Memory B cell (primary cell): Measurements from ENCODE around the gene TEX36.
"Not testable (repeated sequence)": the region's sequence is repeated elsewhere in the genome, so short reads cannot be mapped to it uniquely, and the experiment has no call there.

Experiments
- ATAC-seq: fragments of 150-1000 bp; cut with Tn5 transposase; 2 replicates; pipeline ENCODE4 v1.10.0; 2021; ENCODE audit warnings: low read depth, mild to moderate bottlenecking, moderate library complexity
- DNase-seq, 2 donors: peaks; one replicate each; pipeline ENCODE4 v3.0.0; 2022; ENCODE audit warnings: low spot score in 2 of 2
- H3K27ac Mint-ChIP-seq: one replicate; pipeline ENCODE4 v1.8.0; 2022; ENCODE audit warnings: mild to moderate bottlenecking, moderate library complexity, mixed read lengths
- H3K27me3 Mint-ChIP-seq: one replicate; pipeline ENCODE4 v1.8.0; 2022; ENCODE audit warnings: mixed read lengths
- H3K36me3 Mint-ChIP-seq: one replicate; pipeline ENCODE4 v1.8.0; 2022; ENCODE audit warnings: mild to moderate bottlenecking, mixed read lengths
- H3K4me1 Mint-ChIP-seq: one replicate; pipeline ENCODE4 v1.8.0; 2022; ENCODE audit warnings: mixed read lengths
- H3K4me3 Mint-ChIP-seq: one replicate; pipeline ENCODE4 v1.8.0; 2022; ENCODE audit warnings: mild to moderate bottlenecking, moderate library complexity, mixed read lengths
- H3K9me3 Mint-ChIP-seq: one replicate; pipeline ENCODE4 v1.8.0; 2022; ENCODE audit warnings: mixed read lengths

Gene TEX36

GRCh38 chr10:125700355-125700911 lies 17.5 kb upstream of the TEX36 start:
- DNase-seq: no peak
- no peak overlapping the region for H3K4me3 Mint-ChIP-seq
- peaks cover 6% of the 10 kb centered on the region for H3K4me1 Mint-ChIP-seq
- H3K27ac Mint-ChIP-seq: no peak overlapping the region
- ATAC-seq: no peak
- peaks cover 4% of the 10 kb centered on the region for H3K27me3 Mint-ChIP-seq
- H3K9me3 Mint-ChIP-seq: peaks cover 2% of the 10 kb centered on the region
- H3K36me3 Mint-ChIP-seq: peaks cover 3% of the 10 kb centered on the region

GRCh38 chr10:125699562-125700143 lies 16.7 kb upstream of the TEX36 start:
- Mint-ChIP-seq H3K27me3 (peaks cover 6% of the 10 kb centered on the region), H3K4me3 (no peak overlapping the region), H3K36me3 (peaks cover 3% of the 10 kb centered on the region), H3K9me3 (peaks cover 2% of the 10 kb centered on the region), H3K4me1 (peaks cover 6% of the 10 kb centered on the region), H3K27ac (no peak overlapping the region)
- DNase-seq: no peak
- no peak for ATAC-seq

GRCh38 chr10:125698481-125698998 lies 15.6 kb upstream of the TEX36 start:
- Mint-ChIP-seq H3K27ac (no peak overlapping the region), H3K9me3 (peaks cover 2% of the 10 kb centered on the region), H3K36me3 (peaks cover 3% of the 10 kb centered on the region), H3K4me3 (no peak overlapping the region), H3K27me3 (peaks cover 6% of the 10 kb centered on the region), H3K4me1 (peaks cover 6% of the 10 kb centered on the region)
- no peak for DNase-seq
- no peak for ATAC-seq

GRCh38 chr10:125696884-125697283 lies 13.9 kb upstream of the TEX36 start:
- H3K4me1 Mint-ChIP-seq, DNase-seq, H3K4me3 Mint-ChIP-seq, H3K9me3 Mint-ChIP-seq, H3K27me3 Mint-ChIP-seq, H3K36me3 Mint-ChIP-seq, H3K27ac Mint-ChIP-seq, ATAC-seq: not testable (repeated sequence)

DNA sequence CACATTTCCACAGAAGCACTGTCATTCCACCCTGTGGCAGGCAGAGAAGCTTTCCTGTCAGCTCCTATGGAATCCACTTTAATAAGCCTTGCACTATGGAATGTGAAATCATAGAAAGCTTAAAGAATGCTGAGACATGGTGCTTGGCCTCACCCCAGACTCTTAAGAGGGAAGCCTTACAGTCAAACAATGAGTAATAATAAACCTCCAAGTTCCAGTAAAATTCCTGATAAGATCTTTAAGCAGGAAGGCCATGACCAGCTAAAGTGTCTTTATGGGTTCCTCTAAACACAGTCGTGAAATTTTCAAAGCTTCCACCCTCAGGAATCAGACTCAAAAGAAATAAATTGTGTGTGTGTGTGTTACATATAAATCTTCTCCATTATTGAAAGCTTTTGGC lies 11.9 kb upstream of the TEX36 start:
- Mint-ChIP-seq H3K9me3 (no peaks in the 10 kb centered on the region), H3K4me3 (no peak overlapping the region), H3K4me1 (peaks cover 5% of the 10 kb centered on the region), H3K36me3 (no peaks in the 10 kb centered on the region), H3K27ac (no peak overlapping the region), H3K27me3 (peaks cover 13% of the 10 kb centered on the region)
- DNase-seq (no peak), ATAC-seq (no peak)

DNA sequence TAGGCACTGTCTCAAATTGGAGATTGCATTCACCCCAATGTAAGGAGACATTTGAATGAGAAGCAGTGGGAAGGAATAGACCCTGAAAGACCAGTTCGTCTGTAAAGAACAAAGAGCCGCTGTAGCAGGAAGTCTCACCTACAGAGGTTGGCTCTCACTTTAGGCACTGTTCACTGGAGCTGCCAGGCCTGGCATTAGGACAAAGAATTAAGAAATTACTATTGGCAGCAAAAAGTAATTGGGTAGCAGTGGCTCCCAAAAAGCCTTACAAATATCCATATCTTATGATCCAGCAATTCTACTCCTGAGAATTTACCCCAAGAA lies 10.5 kb upstream of the TEX36 start:
- Mint-ChIP-seq H3K27me3 (peaks cover 15% of the 10 kb centered on the region), H3K27ac (no peak overlapping the region), H3K4me1 (no peaks in the 10 kb centered on the region), H3K9me3 (no peaks in the 10 kb centered on the region), H3K36me3 (no peaks in the 10 kb centered on the region), H3K4me3 (no peak overlapping the region)
- ATAC-seq: no peak
- no peak for DNase-seq

DNA sequence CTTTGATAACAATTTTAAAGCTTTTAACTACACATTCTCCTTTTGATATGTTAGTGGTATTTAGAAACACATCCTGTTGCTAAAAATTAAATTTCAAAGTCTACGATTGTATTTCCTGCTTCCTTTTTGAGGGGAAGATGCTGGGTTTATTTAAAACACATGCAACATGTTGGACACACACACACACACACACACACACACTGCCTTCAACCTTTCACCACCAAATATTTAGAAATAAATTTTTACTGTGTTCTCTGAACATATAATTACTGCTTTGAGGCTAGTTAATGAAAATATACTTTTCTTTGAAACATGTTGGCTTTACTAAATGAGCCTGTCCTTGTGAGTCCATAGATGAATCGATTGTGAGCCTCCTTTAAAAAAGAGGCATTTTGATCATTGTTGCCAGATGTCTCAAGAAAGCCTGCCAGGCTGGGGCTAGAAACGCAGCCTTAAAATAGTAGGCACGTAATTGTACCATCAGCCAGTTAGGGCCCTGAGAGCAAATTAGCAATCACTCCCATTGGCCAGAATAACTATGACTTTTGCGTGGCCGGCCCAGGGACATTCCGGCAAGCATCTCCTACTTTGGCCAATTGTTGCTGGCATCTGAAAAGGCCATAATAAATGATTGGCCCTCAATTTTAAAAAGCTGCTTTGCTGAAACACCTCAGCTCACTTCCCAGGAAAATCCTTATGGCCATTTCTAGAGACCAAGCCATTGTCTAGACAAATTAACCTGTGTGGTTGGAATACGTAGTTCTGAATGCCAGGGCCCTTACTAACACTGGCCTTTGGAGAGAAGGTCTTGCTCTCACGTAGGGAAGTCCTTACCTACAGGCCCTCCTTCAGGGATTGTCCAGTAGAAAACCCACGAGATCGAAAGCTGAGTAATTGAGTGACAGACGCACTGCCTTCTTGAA lies 9.9 kb upstream of the TEX36 start:
- no peak overlapping the region for H3K4me3 Mint-ChIP-seq
- H3K36me3 Mint-ChIP-seq: no peaks in the 10 kb centered on the region
- DNase-seq: no peak
- peaks cover 15% of the 10 kb centered on the region for H3K27me3 Mint-ChIP-seq
- no peaks in the 10 kb centered on the region for H3K4me1 Mint-ChIP-seq
- no peaks in the 10 kb centered on the region for H3K9me3 Mint-ChIP-seq
- no peak overlapping the region for H3K27ac Mint-ChIP-seq
- no peak for ATAC-seq

GRCh38 chr10:125692196-125692595 lies 9.2 kb upstream of the TEX36 start:
- Mint-ChIP-seq H3K27me3 (peaks cover 15% of the 10 kb centered on the region), H3K4me1 (no peaks in the 10 kb centered on the region), H3K9me3 (no peaks in the 10 kb centered on the region), H3K4me3 (no peak overlapping the region), H3K27ac (no peak overlapping the region), H3K36me3 (no peaks in the 10 kb centered on the region)
- DNase-seq (no peak), ATAC-seq (no peak)

DNA sequence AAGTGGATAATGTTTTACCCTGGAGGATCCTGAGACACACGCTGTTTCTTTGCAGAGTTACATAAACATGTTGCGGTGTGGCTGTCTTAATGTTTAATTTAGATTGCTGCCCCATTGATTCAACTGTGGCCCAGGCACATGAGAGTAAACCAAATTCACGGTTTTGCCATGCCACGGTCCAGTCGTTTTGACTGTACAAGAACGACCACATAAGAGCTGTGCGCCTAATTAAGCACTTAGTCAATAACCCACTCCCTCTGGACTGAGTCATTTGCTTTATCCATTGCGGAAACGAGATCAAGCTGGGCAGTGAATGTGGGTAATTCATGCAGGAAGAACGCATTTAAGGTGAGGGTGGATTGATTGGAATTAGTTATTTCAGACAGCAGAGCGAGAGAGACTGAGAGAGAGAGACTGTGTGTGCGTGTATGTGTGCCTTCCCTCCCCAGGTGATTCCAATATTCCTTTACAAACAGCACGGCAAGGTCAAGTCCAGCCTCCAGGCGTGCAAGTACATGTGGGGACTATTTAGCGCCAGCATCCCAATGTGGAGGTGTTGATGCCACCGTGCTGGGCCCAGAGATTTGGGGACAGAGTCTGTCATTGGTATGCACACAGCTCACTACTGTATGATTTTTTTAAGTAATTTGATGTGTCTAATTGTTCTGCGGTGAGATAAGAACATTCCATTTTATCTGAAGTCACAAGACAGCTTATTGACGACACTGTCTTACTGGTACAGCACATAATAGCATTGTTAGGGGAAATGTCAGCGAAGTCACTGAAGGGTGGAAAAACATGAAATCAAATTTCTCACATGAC lies 8.4 kb upstream of the TEX36 start:
- ATAC-seq (no peak), DNase-seq (no peak)
- Mint-ChIP-seq H3K4me3 (no peak overlapping the region), H3K9me3 (no peaks in the 10 kb centered on the region), H3K36me3 (no peaks in the 10 kb centered on the region), H3K27ac (no peak overlapping the region), H3K4me1 (no peaks in the 10 kb centered on the region), H3K27me3 (peaks cover 15% of the 10 kb centered on the region)

DNA sequence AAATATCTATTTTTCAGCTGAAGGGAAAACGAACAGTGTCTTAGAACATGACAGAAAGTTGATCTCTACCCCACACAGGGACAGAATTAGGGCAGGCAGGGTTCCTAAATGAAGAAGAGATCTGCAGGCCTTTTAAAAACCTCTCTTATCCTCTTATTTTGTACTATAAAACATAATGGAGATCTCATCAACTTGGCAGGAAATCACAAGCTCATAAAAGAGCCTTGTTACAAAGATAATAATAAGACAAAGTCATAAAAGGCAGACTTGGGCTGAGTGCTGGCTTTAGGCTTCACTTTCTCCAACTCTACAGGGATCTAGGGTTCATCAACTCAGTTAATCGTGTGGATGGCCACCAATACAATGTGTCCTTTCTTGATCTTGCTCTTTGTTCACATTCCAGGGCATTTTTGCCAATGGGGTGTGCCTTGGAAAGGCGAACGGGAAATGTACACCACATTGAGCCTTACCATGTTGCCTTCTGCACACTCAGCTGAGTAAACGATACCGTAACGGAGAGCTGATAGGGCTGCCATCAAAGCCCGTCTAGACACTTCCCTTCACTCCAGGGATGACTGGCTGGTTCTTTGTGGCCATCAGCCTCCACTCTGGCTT lies 7.1 kb upstream of the TEX36 start:
- no peak overlapping the region for H3K4me3 Mint-ChIP-seq
- no peak for DNase-seq
- H3K36me3 Mint-ChIP-seq: no peaks in the 10 kb centered on the region
- ATAC-seq: no peak
- no peaks in the 10 kb centered on the region for H3K9me3 Mint-ChIP-seq
- no peaks in the 10 kb centered on the region for H3K4me1 Mint-ChIP-seq
- H3K27me3 Mint-ChIP-seq: peaks cover 15% of the 10 kb centered on the region
- no peak overlapping the region for H3K27ac Mint-ChIP-seq

- H3K9me3 Mint-ChIP-seq: no peaks in the 10 kb centered on the region
- peaks cover 13% of the 10 kb centered on the region for H3K27me3 Mint-ChIP-seq
- no peaks in the 10 kb centered on the region for H3K36me3 Mint-ChIP-seq
- no peak overlapping the region for H3K4me3 Mint-ChIP-seq
- ATAC-seq: no peak
- H3K4me1 Mint-ChIP-seq: no peaks in the 10 kb centered on the region
- no peak for DNase-seq
- no peak overlapping the region for H3K27ac Mint-ChIP-seq
Measured at GRCh38 chr10:125687507-125688185, 4.7 kb upstream of the TEX36 start.

DNA sequence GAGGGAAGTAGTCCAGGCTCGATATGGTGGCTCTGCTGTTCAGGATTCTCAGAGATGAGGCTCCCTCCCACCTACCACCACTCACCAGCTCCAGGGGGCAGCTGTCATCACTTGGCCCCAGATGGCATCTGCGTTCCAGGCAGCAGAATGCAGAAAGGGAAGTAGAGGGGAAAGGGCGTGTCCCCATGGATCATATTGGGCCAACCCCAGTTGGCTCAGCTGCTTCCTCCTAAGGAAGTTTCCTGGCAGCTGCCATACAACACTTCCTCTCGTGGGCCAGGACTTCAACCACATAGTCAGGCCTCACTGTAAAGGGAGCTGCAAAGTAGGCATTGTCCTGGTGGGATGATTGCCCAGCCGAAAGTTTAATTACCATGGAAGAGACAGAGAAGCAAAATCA lies 1.6 kb upstream of the TEX36 start:
- H3K4me3 Mint-ChIP-seq: no peak overlapping the region
- H3K9me3 Mint-ChIP-seq: peaks cover under 1% of the 10 kb centered on the region
- no peaks in the 10 kb centered on the region for H3K36me3 Mint-ChIP-seq
- no peak overlapping the region for H3K27ac Mint-ChIP-seq
- H3K4me1 Mint-ChIP-seq: no peaks in the 10 kb centered on the region
- ATAC-seq (no peak), DNase-seq (no peak)
- H3K27me3 Mint-ChIP-seq: peaks cover 9% of the 10 kb centered on the region

- Mint-ChIP-seq H3K36me3 (no peaks in the 10 kb centered on the region), H3K9me3 (peaks cover 2% of the 10 kb centered on the region), H3K4me3 (no peak overlapping the region), H3K27me3 (peaks cover 10% of the 10 kb centered on the region), H3K4me1 (no peaks in the 10 kb centered on the region), H3K27ac (no peak overlapping the region)
- ATAC-seq (no peak), DNase-seq (no peak)
Measured at GRCh38 chr10:125683821-125684220, 858 bp upstream of the TEX36 start.
